Raji (cell line): Measurements from ENCODE around the gene PSENEN.

Source experiments
- POLR2A ChIP-seq: IDR thresholded peaks from 2 replicates; pipeline ENCODE4 v1.6.1; 2011; ENCODE audit warnings: low read depth, low read length, control low read depth; ENCODE audit not compliant: insufficient read depth

PSENEN gene

DNA sequence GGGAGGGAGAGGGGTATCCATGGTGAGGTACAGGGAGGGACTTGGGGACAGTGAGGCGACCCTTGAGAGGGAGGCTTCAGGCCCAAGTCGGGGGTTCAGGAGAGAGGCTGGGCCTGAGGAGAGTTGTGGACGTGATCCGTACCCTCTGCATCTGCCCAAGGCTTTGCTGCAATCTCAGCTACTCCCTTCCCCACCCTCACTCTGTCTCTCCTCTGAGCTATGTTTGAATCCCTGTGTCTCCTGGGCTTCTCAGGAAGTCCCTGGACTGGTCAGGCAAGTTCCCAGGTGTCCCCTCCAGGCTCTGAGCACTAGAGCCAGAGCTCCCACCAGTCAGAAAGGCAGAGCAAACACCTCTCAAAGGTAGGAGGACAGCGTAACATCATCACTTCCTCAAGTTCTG lies 4.7 kb downstream of the PSENEN start:
- no peak for TF ChIP-seq POLR2A

- TF ChIP-seq POLR2A: no peak
Measured at GRCh38 chr19:35751839-35752745, 6.6 kb downstream of the PSENEN start.

- TF ChIP-seq POLR2A: no peak
Measured at GRCh38 chr19:35752746-35753350, 7.4 kb downstream of the PSENEN start.

- TF ChIP-seq POLR2A: no peak
Measured at GRCh38 chr19:35753634-35754369, 8.4 kb downstream of the PSENEN start.

GRCh38 chr19:35754370-35755130 lies 9.1 kb downstream of the PSENEN start:
- no peak for TF ChIP-seq POLR2A

DNA sequence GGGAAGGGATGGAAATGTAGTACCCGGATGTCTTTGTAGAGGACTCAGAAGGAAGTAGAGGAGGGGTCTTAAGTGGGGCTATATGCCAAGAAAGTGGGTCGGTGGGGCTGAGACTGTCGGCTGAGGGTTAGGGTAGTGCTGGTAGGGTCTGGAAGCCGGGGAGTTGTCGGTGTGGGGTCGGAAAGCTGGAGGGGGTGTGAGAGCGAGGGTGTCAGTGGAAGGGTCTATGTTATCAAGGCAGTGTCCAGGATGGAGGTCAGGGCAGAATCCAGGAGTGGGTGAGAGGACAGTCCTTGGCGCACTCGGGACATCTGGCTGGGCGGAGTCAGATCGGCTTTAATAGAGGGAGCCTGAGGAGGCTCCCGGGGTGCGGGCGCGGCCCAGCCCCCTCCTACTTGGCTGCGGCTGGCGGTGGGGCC lies 9.7 kb downstream of the PSENEN start:
- no peak for TF ChIP-seq POLR2A

DNA sequence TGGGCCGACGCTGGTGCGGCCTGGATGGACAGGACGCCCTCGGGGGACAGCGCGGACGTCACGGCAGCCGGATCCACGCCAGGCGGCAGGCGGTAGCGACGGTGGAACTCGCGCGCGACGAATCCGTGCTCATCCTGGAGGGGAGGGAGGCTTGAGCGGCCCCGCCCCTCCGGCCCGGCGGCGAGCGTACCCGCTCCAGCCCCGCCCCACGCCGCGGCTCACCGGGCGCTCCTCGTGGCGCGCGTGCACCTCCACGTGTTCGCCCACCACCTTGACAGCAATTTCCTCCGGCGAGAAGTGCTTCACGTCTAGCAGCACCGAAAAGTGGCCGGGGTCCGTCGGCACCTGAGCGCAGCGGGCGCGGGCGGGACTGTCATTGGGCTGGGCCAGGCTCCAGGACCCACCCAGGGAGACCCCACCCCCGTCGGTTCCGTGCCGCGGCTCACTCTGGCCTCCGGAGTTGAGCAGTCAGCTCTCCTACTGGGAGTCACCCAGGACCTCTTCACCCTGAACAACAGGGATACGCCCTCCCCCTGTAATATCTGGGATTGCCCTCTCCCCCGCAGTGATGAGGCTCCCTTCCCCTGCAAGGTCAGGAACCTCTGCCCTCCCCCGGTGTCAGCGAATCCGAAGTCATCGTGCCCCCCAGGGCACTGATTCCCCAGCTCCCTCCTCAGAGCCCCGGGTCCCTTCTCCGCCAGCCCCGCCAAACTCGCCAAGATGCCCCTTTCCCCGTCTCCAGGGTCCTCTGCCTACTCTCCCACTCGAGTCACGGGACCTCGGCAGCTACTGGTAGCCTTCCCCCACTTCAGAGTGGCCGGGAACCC lies 10.3 kb downstream of the PSENEN start:
- TF ChIP-seq POLR2A: peak; percentile 32; the same call in 1 of the 2 replicates

- TF ChIP-seq POLR2A: no peak
Measured at GRCh38 chr19:35756377-35757230, 11.2 kb downstream of the PSENEN start, which contains the start of gene HSPB6. Gene HSPB6, minus strand, starts transcription at chr19:35757029. Its CDS starts 21 bp downstream, at chr19:35757008.

DNA sequence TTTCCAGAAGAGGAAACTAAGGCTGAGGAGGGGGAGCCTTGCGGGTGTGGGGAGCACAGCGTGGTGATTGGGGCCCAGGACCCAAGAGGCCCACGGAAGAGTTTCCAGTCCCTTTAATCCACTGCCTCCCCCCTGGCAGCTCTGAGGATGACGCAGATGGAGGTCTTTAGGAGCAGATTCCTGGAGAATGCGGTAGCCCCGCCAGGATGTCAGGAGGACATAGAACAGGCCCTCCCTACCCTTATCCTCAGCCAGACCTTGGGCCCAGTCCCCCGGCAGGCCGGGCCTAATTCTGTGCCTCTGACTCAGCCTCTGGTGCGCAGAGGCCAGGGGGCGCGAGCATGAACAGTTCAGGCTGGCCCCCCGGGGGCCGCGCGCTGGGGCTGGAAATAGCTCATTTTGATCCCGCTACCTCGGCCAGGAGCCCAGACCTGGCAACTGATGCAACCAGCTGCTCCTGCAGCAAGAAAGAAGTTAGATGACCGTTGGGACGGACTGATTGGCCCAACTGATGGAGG lies 11.8 kb downstream of the PSENEN start:
- TF ChIP-seq POLR2A: no peak

DNA sequence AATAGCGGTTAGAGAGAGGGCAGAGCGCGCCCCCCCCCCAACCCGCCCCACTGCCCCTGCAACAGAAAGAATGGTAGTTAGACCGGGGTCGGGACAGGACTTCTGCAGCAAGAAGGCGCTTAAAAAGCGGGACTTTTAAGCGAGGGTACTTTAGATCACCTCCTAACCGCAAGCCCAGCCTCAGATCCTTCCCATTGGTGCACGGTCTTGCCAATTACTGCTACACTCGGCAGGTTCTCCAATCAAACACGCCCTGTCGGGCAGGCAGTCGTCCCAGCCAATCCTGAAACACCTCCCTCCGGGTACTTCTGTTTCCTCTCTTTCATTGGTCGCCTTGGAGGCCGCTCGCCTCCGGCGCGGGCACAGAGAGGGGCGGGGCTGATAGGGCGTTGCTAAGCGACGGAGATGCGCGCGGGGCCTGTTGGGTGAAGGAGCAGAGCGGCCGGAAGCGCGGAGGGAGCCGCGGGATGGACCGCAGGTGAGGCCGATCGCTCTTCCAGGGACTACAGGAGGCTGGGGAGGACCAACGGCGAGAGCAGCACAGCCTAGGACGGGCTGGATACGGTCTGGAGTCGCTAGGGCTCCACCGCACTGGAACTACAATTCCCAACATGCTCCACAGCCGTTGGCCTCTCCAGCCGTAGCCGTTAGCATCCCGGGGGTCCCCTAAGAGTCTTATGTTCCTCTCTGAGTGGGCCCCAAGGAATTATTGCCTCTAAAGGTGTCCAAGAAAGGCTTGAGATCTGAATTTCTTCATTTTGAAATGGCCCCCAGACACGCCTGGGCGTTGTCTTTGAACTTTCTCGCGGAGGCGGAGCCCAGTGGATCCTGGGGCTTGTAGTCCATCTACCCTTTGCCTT lies 12.5 kb downstream of the PSENEN start, which contains the start of gene PROSER3:
Gene PROSER3, plus strand, starts transcription at position 428 of the 860 bp plus-strand sequence. Its CDS starts 40 bp downstream, at position 468.
- peak; percentile 87 for TF ChIP-seq POLR2A

DNA sequence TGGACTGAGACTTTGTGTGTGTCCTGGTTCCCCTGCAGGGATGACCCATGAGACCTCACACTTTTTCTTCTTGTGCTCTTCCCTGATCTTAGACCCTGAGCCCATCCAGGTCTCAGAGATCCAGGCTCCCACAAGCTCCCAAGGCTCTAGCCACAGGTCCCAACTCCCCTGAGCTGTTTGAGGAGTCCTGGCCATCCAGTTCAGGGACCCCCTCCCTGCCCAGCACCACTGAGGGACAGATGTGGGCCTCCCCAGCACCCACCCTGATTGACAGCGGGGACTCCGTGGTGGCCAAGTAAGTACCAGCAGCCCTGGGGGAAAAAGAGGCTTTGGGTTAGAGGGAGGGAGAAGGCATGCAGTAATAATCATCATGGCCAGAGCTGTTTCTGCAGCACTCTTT lies 14.2 kb downstream of the PSENEN start:
- TF ChIP-seq POLR2A: no peak
